Keratinocyte (primary cell): Measurements from ENCODE around the gene ARSB.

Experiments
- EZH2 ChIP-seq: IDR thresholded peaks from one replicate; pipeline ENCODE4 v1.6.1; 2012; ENCODE audit warnings: inconsistent platforms, mild to moderate bottlenecking, low read length, moderate library complexity
- TF ChIP-seq, protein P1 (sequence below), 3 experiments: IDR thresholded peaks in 1 of 3; conservative IDR thresholded peaks in 1 of 3; optimal IDR thresholded peaks in 1 of 3; 2 replicates in 2 of 3; 3 replicates in 1 of 3; pipeline versions ENCODE3 to v1.5.1; 2011; ENCODE audit warnings: low read length in 3 of 3, mild to moderate bottlenecking in 3 of 3, moderate library complexity in 2 of 3, control low read depth in 1 of 3, inconsistent platforms in 1 of 3; ENCODE audit not compliant: insufficient read depth in 2 of 3; ENCODE audit errors: extremely low read depth in 1 of 3

DNA sequence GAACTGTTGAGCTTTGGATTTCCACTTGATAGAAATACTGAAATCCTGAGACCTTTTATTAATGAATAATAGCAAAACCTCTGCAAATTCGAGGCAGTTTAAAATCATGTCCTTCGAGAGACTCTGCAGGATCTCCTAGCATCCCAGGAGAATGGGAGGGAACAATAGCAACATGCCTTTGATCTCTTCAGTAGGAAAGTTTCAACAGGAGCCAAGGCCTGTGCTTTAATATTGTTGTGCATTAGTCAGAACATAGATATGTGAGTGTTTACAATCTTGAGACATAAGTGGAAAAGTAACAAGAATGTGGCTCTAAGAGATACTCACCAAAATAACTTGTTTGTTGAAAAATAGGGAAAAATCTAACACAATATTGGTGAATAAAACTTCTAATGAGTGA, 253.2 kb downstream of the ARSB start:
- no peak for TF ChIP-seq EZH2
- TF ChIP-seq, protein P1, sequence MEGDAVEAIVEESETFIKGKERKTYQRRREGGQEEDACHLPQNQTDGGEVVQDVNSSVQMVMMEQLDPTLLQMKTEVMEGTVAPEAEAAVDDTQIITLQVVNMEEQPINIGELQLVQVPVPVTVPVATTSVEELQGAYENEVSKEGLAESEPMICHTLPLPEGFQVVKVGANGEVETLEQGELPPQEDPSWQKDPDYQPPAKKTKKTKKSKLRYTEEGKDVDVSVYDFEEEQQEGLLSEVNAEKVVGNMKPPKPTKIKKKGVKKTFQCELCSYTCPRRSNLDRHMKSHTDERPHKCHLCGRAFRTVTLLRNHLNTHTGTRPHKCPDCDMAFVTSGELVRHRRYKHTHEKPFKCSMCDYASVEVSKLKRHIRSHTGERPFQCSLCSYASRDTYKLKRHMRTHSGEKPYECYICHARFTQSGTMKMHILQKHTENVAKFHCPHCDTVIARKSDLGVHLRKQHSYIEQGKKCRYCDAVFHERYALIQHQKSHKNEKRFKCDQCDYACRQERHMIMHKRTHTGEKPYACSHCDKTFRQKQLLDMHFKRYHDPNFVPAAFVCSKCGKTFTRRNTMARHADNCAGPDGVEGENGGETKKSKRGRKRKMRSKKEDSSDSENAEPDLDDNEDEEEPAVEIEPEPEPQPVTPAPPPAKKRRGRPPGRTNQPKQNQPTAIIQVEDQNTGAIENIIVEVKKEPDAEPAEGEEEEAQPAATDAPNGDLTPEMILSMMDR (optimal IDR thresholded peaks at IDR 0.05 in 1 of 3, IDR thresholded peaks at IDR 0.05 in 1 of 3, conservative IDR thresholded peaks at IDR 0.05 in 1 of 3; ENCODE audit: extremely low read depth in 1 of 3, insufficient read depth in 2 of 3, low read length in 3 of 3), result no peak
